ENCODE measurements around the gene PRSS38. TPM values are rescaled to one million over a fixed set of nuclear protein-coding genes. Genes with fewer than 3 reads are reported as not detected.
"Not testable (repeated sequence)": the region's sequence is repeated elsewhere in the genome, so short reads cannot be mapped to it uniquely, and the experiment has no call there.

Gene PRSS38
- total RNA-seq, 1 experiment from 2014 or later: not detected

DNA sequence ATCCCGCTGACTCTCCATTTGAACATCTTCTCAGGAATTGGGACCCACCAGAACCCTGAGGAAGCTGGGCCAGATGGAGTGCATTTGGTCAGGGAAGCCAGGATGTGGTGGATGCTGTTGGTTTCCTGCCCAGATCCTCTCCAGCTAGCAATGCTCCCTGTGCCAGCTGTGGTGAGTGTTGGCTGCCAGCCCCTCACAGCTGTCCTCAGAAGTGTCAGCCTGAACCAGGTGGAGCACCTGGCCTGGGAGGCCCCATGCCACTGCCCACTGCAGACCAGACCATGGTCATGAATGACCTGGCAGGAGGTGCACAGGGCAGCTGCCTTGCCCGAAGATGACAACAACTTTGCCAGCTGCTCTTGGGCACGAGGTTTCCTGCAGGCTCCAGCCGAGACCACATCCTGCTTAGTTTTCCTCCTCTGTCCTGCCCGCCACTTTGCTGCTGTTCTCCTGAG, 54.4 kb downstream of the PRSS38 start:
- Histone ChIP-seq H2AFZ (no peak overlapping the region), H3K4me3 (no peak overlapping the region), H3F3A (ENCODE audit: insufficient read depth, low read depth) (no peaks in the 10 kb centered on the region), H3K9me2 (ENCODE audit: insufficient read depth) (no peaks in the 10 kb centered on the region), H3K4me2 (no peak overlapping the region), H3K27ac (no peak overlapping the region), H3K9me3 (ENCODE audit: insufficient read depth, low read depth) (peaks cover 4% of the 10 kb centered on the region; the same call in 1 of the 2 replicates), H3K4me1 (replicated peaks; ENCODE audit: insufficient read depth) (no peaks in the 10 kb centered on the region), H4K20me1 (ENCODE audit: insufficient read depth) (no peaks in the 10 kb centered on the region), H3K27me3 (ENCODE audit: insufficient read depth, low read depth) (peaks cover 45% of the 10 kb centered on the region), H3K36me3 (ENCODE audit: low read depth) (no peaks in the 10 kb centered on the region), H3K79me2 (ENCODE audit: low read depth) (no peaks in the 10 kb centered on the region)
- ChIA-PET POLR2A (ENCODE audit: unreplicated experiment) (no interaction called here), CTCF (no interaction called here)
- no peak for DNase-seq
- BruUV-seq (replicated peaks): no TSS peak
- TF ChIP-seq CTCF (conservative IDR thresholded peaks at IDR 0.05): no peak
- TF ChIP-seq EZH2 (IDR thresholded peaks at IDR 0.05; ENCODE audit: low read depth): no peak
- intact Hi-C loops (cut with micrococcal nuclease; ENCODE audit: unreplicated experiment): no loop called here

DNA sequence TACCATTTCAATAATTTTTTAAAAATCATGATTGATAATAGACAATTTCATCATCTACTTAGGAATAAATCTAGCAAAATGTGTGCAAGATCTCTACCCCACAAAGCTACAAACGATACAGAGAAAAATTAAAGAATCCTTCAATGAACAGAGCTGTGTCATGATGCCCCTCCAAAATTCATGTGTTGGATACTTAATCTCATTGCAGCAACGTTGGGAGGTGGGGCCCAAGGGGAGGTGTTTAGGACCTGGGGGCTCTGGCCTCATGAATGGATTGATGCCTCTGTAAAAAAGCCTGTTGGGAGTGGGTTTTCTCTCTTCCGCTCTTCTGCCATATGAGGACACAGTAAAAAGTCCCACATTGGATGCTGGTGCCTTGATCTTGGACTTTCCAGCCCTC, 54.9 kb downstream of the PRSS38 start:
- no peaks in the 10 kb centered on the region for H4K20me1 ChIP-seq (ENCODE audit: insufficient read depth)
- no TSS peak for BruUV-seq (replicated peaks)
- H3K9me2 ChIP-seq (ENCODE audit: insufficient read depth): no peaks in the 10 kb centered on the region
- no peak overlapping the region for H2AFZ ChIP-seq
- no peaks in the 10 kb centered on the region for H3K36me3 ChIP-seq (ENCODE audit: low read depth)
- ChIA-PET CTCF (no interaction called here), POLR2A (ENCODE audit: unreplicated experiment) (no interaction called here)
- TF ChIP-seq EZH2 (IDR thresholded peaks at IDR 0.05; ENCODE audit: low read depth) (no peak), CTCF (conservative IDR thresholded peaks at IDR 0.05) (no peak)
- no peak overlapping the region for H3K4me3 ChIP-seq
- H3K27me3 ChIP-seq (ENCODE audit: insufficient read depth, low read depth): peaks cover 45% of the 10 kb centered on the region
- H3K9me3 ChIP-seq (ENCODE audit: insufficient read depth, low read depth): no peaks in the 10 kb centered on the region
- no peaks in the 10 kb centered on the region for H3K4me1 ChIP-seq (replicated peaks; ENCODE audit: insufficient read depth)
- no peak overlapping the region for H3K27ac ChIP-seq
- DNase-seq: no peak
- H3K4me2 ChIP-seq: no peak overlapping the region
- H3F3A ChIP-seq (ENCODE audit: insufficient read depth, low read depth): no peaks in the 10 kb centered on the region
- H3K79me2 ChIP-seq (ENCODE audit: low read depth): no peaks in the 10 kb centered on the region
- intact Hi-C loops (cut with micrococcal nuclease; ENCODE audit: unreplicated experiment): no loop called here

- H3K36me3 ChIP-seq (ENCODE audit: low read depth); H3K4me2 ChIP-seq; CTCF ChIA-PET; H3K27ac ChIP-seq; POLR2A ChIA-PET (ENCODE audit: unreplicated experiment); H2AFZ ChIP-seq; H3K9me3 ChIP-seq (ENCODE audit: insufficient read depth, low read depth); H3K4me1 ChIP-seq (replicated peaks; ENCODE audit: insufficient read depth); BruUV-seq (replicated peaks); H3K9me2 ChIP-seq (ENCODE audit: insufficient read depth); H4K20me1 ChIP-seq (ENCODE audit: insufficient read depth); intact Hi-C loops (cut with micrococcal nuclease; ENCODE audit: unreplicated experiment); H3F3A ChIP-seq (ENCODE audit: insufficient read depth, low read depth); DNase-seq; H3K4me3 ChIP-seq; H3K79me2 ChIP-seq (ENCODE audit: low read depth): not testable (repeated sequence)
- H3K27me3 ChIP-seq (ENCODE audit: insufficient read depth, low read depth): peaks cover 45% of the 10 kb centered on the region
Measured at GRCh38 chr1:227871892-227872291, 56.4 kb downstream of the PRSS38 start.

GRCh38 chr1:227877810-227878209, 62.3 kb downstream of the PRSS38 start:
- H2AFZ ChIP-seq; H3K4me3 ChIP-seq; CTCF ChIA-PET; intact Hi-C loops (cut with micrococcal nuclease; ENCODE audit: unreplicated experiment); H3K9me3 ChIP-seq (ENCODE audit: insufficient read depth, low read depth); H4K20me1 ChIP-seq (ENCODE audit: insufficient read depth); H3K9me2 ChIP-seq (ENCODE audit: insufficient read depth); BruUV-seq (replicated peaks); H3K4me2 ChIP-seq; H3K79me2 ChIP-seq (ENCODE audit: low read depth); DNase-seq; H3K4me1 ChIP-seq (replicated peaks; ENCODE audit: insufficient read depth); POLR2A ChIA-PET (ENCODE audit: unreplicated experiment); H3F3A ChIP-seq (ENCODE audit: insufficient read depth, low read depth); H3K27ac ChIP-seq; H3K36me3 ChIP-seq (ENCODE audit: low read depth): not testable (repeated sequence)
- peaks cover 15% of the 10 kb centered on the region for H3K27me3 ChIP-seq (ENCODE audit: insufficient read depth, low read depth)
